Measurements from ENCODE around the gene ATP5PD.
"Not testable (repeated sequence)": the region's sequence is repeated elsewhere in the genome, so short reads cannot be mapped to it uniquely, and the experiment has no call there.

The ATP5PD gene

DNA sequence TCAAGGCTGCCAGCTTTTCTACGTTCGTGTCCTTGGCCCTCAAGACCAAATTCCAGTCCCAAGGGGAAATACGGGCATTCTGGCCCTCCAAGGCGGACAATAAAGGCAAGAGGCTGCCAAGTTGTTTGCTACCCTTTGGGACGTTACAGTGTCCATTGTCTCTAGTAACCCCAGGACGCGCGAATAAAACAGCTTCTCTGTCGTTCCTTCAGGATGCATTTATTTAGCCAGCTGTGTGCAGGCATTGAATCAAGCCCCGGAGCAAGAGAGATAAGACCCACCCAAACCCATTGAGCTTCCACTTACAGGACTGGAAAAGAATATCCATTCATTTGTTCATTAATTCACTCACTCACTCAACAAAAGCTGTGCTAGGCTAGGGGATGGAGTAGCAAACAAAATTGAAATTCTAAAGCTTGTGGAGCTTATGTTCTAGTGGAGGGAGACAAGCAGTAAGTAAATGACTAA, 33.6 kb downstream of the ATP5PD start:
- DNase-seq, result peak; percentile 38

DNA sequence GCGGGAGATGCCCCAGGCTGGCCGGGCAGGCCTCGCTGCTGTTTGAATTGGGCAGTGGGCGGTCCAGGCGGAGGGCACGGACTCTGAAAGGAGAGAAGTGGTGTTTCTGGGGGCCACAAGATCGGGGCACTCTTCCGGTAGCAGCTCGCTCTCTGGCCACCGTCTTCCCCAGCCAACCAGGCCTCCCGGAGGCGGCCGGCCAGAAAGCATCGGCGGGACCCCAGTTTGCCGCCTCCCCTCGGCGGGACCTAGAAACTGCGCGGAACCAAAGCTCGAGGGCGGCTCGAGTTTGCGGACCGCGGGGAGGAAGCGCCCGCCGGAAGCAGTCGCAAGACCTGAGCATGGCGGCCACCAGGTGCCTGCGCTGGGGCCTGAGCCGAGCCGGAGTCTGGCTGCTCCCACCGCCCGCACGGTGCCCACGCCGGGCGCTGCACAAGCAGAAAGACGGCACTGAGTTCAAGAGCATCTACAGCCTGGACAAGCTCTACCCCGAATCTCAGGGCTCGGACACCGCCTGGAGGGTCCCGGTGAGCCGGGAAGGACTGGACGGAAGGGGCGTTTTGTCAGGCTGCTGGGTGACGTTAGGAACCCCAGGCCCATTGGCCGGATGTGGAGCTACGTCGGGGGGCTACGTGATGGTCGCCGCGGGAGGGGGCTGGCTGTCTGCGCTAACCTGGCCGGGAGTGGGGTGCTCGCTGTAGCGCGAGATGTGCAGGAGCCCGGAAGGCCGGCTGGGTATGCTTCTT, 34.2 kb downstream of the ATP5PD start, which contains the start of gene MRPL58:
Gene MRPL58, plus strand, starts transcription at position 325 of the 746 bp plus-strand sequence. Its CDS starts 17 bp downstream, at position 342.
- peak; percentile 84 for DNase-seq

GRCh38 chr17:75012096-75012345, 34.7 kb downstream of the ATP5PD start:
- no peak for DNase-seq

GRCh38 chr17:75011401-75012095, 35.2 kb downstream of the ATP5PD start:
- peak; percentile 67 for DNase-seq

- DNase-seq, result peak; percentile 89
Measured at GRCh38 chr17:75010683-75011400, 35.9 kb downstream of the ATP5PD start.

- no peak for DNase-seq
Measured at GRCh38 chr17:75009139-75009724, 37.5 kb downstream of the ATP5PD start.

- peak; percentile 81 for DNase-seq
Measured at GRCh38 chr17:75008373-75008772, 38.4 kb downstream of the ATP5PD start.

- peak; percentile 19 for DNase-seq
Measured at GRCh38 chr17:75006653-75007052, 40.1 kb downstream of the ATP5PD start.

DNA sequence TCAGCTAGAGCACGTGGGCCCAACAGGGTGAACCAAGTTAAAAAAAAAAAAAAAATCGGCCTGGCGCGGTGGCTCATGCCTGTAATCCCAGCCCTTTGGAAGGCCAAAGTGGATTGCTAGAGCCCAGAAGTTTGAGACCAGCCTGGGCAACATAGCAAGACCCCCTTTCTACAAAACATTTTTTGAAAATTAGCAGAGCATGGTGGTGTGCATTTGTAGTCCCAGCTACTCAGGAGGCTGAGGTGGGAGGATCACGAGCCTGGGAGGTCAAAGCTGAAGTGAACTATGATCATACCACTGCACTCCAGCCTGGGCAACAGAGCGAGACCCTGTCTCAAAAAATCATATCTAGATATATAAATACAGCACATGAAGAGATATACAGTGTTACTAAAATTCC, 40.7 kb downstream of the ATP5PD start:
- not testable (repeated sequence) for DNase-seq

- no peak for DNase-seq
Measured at GRCh38 chr17:75005291-75005690, 41.5 kb downstream of the ATP5PD start.

- no peak for DNase-seq
Measured at GRCh38 chr17:75004371-75004770, 42.4 kb downstream of the ATP5PD start.

DNA sequence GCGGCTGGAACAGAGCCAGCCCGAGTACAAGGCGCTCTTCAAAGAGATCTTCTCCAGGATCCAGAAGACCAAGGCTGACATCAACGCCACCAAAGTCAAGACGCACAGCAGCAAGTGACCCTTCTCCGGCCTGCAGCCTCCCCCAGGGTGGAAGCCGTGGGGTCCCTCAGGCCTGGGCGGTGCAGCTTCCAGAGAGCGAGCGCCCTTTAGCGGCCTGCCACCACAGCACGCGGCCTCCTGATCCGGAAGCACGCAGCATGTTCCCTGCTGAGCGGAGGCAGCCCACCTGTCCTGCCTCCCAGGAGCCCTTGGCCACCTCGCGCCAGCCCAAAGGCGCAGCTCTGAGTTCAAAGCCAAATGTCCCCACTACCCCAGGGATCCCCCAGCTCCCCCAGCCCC, 42.8 kb downstream of the ATP5PD start:
- DNase-seq, result no peak

- DNase-seq, result no peak
Measured at GRCh38 chr17:75003070-75003956, 43.5 kb downstream of the ATP5PD start.

- no peak for DNase-seq
Measured at GRCh38 chr17:75001915-75002843, 44.6 kb downstream of the ATP5PD start.

GRCh38 chr17:74999523-74999922, 47.2 kb downstream of the ATP5PD start:
- no peak for DNase-seq

GRCh38 chr17:74998783-74999182, 48.0 kb downstream of the ATP5PD start:
- no peak for DNase-seq

DNA sequence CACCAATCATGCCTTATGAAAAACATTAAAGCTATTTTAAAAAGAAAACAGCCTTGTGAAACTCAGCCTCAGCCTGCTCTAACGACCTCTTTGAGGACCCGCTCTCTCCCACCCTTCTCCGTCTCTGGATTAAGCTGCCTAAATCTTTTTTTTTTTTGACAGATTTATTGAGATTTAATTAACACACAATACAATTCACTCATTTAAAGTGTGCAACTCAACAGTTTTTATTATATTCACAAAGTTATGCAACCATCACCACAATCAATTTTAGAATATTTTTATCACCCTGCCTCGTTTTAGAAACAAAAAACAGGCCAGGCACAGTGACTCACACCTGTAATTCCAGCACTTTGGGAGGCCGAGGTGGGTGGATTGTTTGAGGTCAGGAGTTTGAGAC, 50.9 kb downstream of the ATP5PD start:
- no peak for DNase-seq

DNA sequence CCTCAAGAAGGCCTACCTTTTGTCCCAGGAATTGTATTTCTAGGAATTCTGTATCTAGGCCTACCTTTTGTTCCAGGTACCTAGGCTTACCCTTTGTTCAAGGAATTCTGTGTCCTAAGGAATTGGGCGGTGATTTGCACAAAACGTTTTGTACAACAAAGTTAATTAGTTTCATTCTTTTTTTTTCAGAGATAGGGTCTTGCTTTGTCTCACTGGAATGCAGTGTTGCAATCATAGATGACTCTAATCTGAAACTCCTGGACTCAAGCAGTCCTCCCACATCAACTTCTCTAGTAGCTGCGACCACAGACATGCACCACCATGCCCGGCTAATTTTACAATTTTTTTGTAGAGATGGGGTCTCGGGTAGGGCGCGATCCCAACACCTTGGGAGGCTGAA, 52.3 kb downstream of the ATP5PD start:
- DNase-seq, result no peak

- no peak for DNase-seq
Measured at GRCh38 chr17:74992223-74992622, 54.5 kb downstream of the ATP5PD start.

GRCh38 chr17:74990581-74991105, 56.1 kb downstream of the ATP5PD start:
- DNase-seq, result no peak

Data from NCI-H146 (cell line).